ENCODE data around the gene PRSS38.

GRCh38 chr1:227785805-227786671, 29.4 kb upstream of the PRSS38 start:
- TF ChIP-seq FOXM1 (IDR thresholded peaks at IDR 0.05; ENCODE audit: low read depth, low read length) (no peak), SIN3A (IDR thresholded peaks at IDR 0.05; ENCODE audit: low read depth, low read length) (no peak), EP300 (IDR thresholded peaks at IDR 0.05; ENCODE audit: borderline replicate concordance in 1 of 2, control insufficient read depth in 1 of 2, low read depth in 2 of 2, low read length in 2 of 2) (no peak), HCFC1 (IDR thresholded peaks at IDR 0.05; ENCODE audit: low read length) (no peak), MYC (IDR thresholded peaks at IDR 0.05; ENCODE audit: insufficient read depth, insufficient read length, insufficient replicate concordance, low read length, severe bottlenecking) (no peak), CTCF (IDR thresholded peaks at IDR 0.05 in 2 of 3, conservative IDR thresholded peaks at IDR 0.05 in 1 of 3; ENCODE audit: control insufficient read depth in 2 of 3, extremely low read depth in 1 of 3, insufficient read depth in 1 of 3, low read depth in 3 of 3, low read length in 3 of 3) (no peak)

Measured in GM12878 (cell line).